HepG2 (cell line): ENCODE results near the gene RNH1. TPM values are rescaled to one million over a fixed set of nuclear protein-coding genes. Genes with fewer than 3 reads are reported as not detected.
A peak's percentile ranks its signal among the peaks of the same experiment; 100 is the strongest.

Source experiments
- CCDC6 ChIP-seq: sonication (generic); formaldehyde crosslinking; IDR thresholded peaks from 2 replicates; pipeline ENCODE4 v1.8.1; 2022; ENCODE audit warnings: mild to moderate bottlenecking, missing genetic modification reagents, moderate library complexity
- CEBPZ ChIP-seq: IDR thresholded peaks from 2 replicates; pipeline ENCODE4 v1.6.1; 2012; ENCODE audit warnings: low read length, improper control_type of control experiment
- REL ChIP-seq: sonication (generic); formaldehyde crosslinking; conservative IDR thresholded peaks from 2 replicates; pipeline ENCODE4 v1.8.0; 2022; ENCODE audit warnings: mild to moderate bottlenecking, missing genetic modification reagents, moderate library complexity
- XBP1 ChIP-seq: sonication (generic); formaldehyde crosslinking; IDR thresholded peaks from 2 replicates; pipeline ENCODE4 v1.5.0; 2020; ENCODE audit warnings: missing genetic modification reagents
- ZNF367 ChIP-seq: sonication (generic); formaldehyde crosslinking; IDR thresholded peaks from 2 replicates; pipeline ENCODE4 v1.4.0; 2020; ENCODE audit warnings: missing genetic modification reagents, borderline replicate concordance
- ZNF501 ChIP-seq: sonication (generic); formaldehyde crosslinking; IDR thresholded peaks from 2 replicates; pipeline ENCODE4 v1.5.1; 2020; ENCODE audit warnings: mild to moderate bottlenecking, moderate library complexity, missing genetic modification reagents
- ZNF598 ChIP-seq: sonication (generic); formaldehyde crosslinking; IDR thresholded peaks from 2 replicates; pipeline ENCODE4 v1.5.1; 2020; ENCODE audit warnings: mild to moderate bottlenecking, missing genetic modification reagents, borderline replicate concordance
- ZNF746 ChIP-seq: sonication (generic); formaldehyde crosslinking; IDR thresholded peaks from 2 replicates; pipeline ENCODE4 v1.8.0; 2022; ENCODE audit warnings: mild to moderate bottlenecking, missing genetic modification reagents
- ZNF83 ChIP-seq: sonication (generic); formaldehyde crosslinking; IDR thresholded peaks from 2 replicates; pipeline ENCODE4 v1.4.0; 2020; ENCODE audit warnings: missing genetic modification reagents, mild to moderate bottlenecking, borderline replicate concordance
- polyA plus RNA-seq, 8 experiments: library from polyadenylated mRNA; depleted of rRNA in 3 of 8; stranded (reverse) in 7 of 8; unstranded in 1 of 8; fragments of >200 nt; fragmentation: Illumina TruSeq in 4 of 8; extraction: Trizol in 4 of 8; gene quantifications; 2 replicates each; pipeline versions ENCODE4 v1.2.1 to v1.2.3, GENCODE V29; 2011 to 2016; ENCODE audit warnings: low read depth in 4 of 8, missing spikeins in 1 of 8, mixed read lengths in 1 of 8; ENCODE audit not compliant: insufficient read depth in 1 of 8
- total RNA-seq, 5 experiments: library from RNA; depleted of rRNA; stranded (reverse); fragments of >200 nt; fragmentation: Illumina TruSeq; extraction: Trizol; gene quantifications; 2 replicates each; pipeline ENCODE4 v1.2.3, GENCODE V29; 2016; ENCODE audit warnings: low read depth in 1 of 5

Gene RNH1
- total and polyA plus RNA-seq, 2 of the 13 experiments (the other 11 are each of a cell fraction or from before 2014, with no cell fraction given), result 36.0 to 74.1 TPM

DNA sequence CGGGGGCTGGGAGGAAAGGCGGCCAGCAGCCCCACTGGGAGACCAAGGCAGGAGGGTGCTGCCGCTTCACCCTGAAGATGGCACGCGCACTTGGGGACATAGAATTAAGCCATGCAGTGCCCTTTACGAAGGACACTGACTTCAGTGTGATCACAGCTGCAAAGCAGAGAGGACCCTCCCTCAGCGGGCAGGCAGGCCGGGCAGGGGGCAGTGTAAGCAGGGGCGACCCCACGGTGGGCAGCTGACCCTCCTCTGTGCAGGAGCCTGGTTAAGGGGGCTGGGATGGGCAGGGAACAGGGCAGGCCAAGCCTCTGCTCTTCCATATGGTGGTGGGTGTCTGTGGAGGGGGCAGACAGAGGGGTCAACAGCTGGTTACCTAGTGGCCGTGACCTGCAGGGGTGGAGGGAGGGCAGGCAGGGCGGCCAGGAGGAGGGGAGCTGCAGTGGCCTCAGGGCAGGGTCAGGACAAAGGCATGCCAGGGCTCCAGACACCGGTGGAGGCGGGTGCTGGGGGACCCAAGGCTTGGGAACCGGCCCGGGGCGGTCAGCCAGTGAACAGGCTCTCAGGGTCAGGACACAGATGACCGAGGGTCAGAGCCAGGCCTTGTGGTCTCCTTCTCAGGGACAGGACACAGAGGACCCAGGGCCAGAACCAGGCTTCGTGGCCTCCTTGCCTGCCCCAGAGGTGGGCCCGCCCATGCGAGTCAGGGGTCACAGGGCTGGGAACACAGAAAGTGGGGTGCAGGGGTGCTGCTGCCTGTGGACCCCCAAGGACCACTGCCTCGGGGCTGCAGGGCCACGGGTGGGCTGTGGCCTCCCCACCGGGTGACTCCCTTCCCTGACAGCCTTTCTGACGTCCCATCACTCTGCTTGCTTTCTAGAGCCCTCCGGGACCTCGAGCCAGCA is 46.3 kb upstream of the RNH1 start (continued):
- TF ChIP-seq ZNF598 (CRISPR knock-in tag) (0 out of 2 replicates have a peak, but pooled peaks have one; percentile 32), CCDC6 (CRISPR knock-in tag) (no peak), ZNF367 (CRISPR knock-in tag) (no peak), CEBPZ (no peak), XBP1 (CRISPR knock-in tag) (no peak), ZNF746 (CRISPR knock-in tag) (0 out of 2 replicates have a peak, but pooled peaks have one; percentile 38), ZNF501 (no peak), REL (CRISPR knock-in tag) (no peak), ZNF83 (no peak)
